Stimulated activated CD4-positive, alpha-beta T cell treated with anti-CD3 and anti-CD28 coated beads, Interleukin-1b, Interleukin-23, amount 100 ng/mL, for 48 hours (primary cell): ENCODE data around the gene ATXN10.

Source experiments
- DNase-seq: peaks from one replicate; pipeline ENCODE4 v3.0.0-alpha.2; 2020

ATXN10 gene

GRCh38 chr22:45768490-45768889, 96.9 kb downstream of the ATXN10 start:
- no peak for DNase-seq

GRCh38 chr22:45769569-45770210, 98.1 kb downstream of the ATXN10 start:
- no peak for DNase-seq

- DNase-seq = no peak
These were observed 98.9 kb downstream of the ATXN10 start for GRCh38 chr22:45770506-45770905.

- DNase-seq = no peak
These were observed 99.4 kb downstream of the ATXN10 start for GRCh38 chr22:45771057-45771456.

GRCh38 chr22:45771711-45772110, 100.1 kb downstream of the ATXN10 start:
- DNase-seq = no peak

- no peak for DNase-seq
These were observed 101.1 kb downstream of the ATXN10 start for GRCh38 chr22:45772743-45773142.

GRCh38 chr22:45774001-45774670, 102.5 kb downstream of the ATXN10 start:
- no peak for DNase-seq

GRCh38 chr22:45775062-45775461, 103.4 kb downstream of the ATXN10 start:
- no peak for DNase-seq

- DNase-seq = no peak
These were observed 104.1 kb downstream of the ATXN10 start for GRCh38 chr22:45775569-45776312.

GRCh38 chr22:45776313-45776585, 104.6 kb downstream of the ATXN10 start:
- no peak for DNase-seq

- no peak for DNase-seq
These were observed 105.6 kb downstream of the ATXN10 start for GRCh38 chr22:45777046-45777851.

- DNase-seq = no peak
These were observed 106.3 kb downstream of the ATXN10 start for GRCh38 chr22:45777852-45778375.

- no peak for DNase-seq
These were observed 109.8 kb downstream of the ATXN10 start for GRCh38 chr22:45781459-45781858.

GRCh38 chr22:45781966-45782365, 110.3 kb downstream of the ATXN10 start:
- DNase-seq = no peak

- no peak for DNase-seq
These were observed 111.4 kb downstream of the ATXN10 start for GRCh38 chr22:45783021-45783420.

- no peak for DNase-seq
These were observed 112.1 kb downstream of the ATXN10 start for GRCh38 chr22:45783690-45784089.

GRCh38 chr22:45784357-45785277, 113.0 kb downstream of the ATXN10 start:
- DNase-seq = no peak

GRCh38 chr22:45785458-45785857, 113.8 kb downstream of the ATXN10 start:
- DNase-seq = no peak

GRCh38 chr22:45786726-45787125, 115.1 kb downstream of the ATXN10 start:
- no peak for DNase-seq

GRCh38 chr22:45787759-45788158, 116.1 kb downstream of the ATXN10 start:
- no peak for DNase-seq

- no peak for DNase-seq
These were observed 116.9 kb downstream of the ATXN10 start for GRCh38 chr22:45788522-45788921.

- no peak for DNase-seq
These were observed 118.8 kb downstream of the ATXN10 start for GRCh38 chr22:45790401-45790800.
